Keratinocyte (primary cell): ENCODE results near the gene MAPT. TPM values are rescaled to one million over a fixed set of nuclear protein-coding genes. Genes with fewer than 3 reads are reported as not detected.

Experiments used
- DNase-seq: peaks from one replicate; pipeline ENCODE4 v3.0.0-alpha.2; 2011; ENCODE audit warnings: low read depth, missing footprints, low spot score
- FAIRE-seq: peaks from 2 replicates; lab custom pipeline; 2011; peaks lifted over from hg19 to GRCh38; lab: Jason Lieb, UNC
- H2AFZ ChIP-seq: 2 replicates; pipeline ENCODE4 v1.6.0; 2012; ENCODE audit warnings: low read length, control low read depth, inconsistent platforms; ENCODE audit not compliant: control insufficient read depth
- H3K27ac ChIP-seq: 2 replicates; pipeline ENCODE4 v1.5.1; 2011; ENCODE audit warnings: low read length; ENCODE audit not compliant: control insufficient read depth, insufficient read depth
- H3K27me3 ChIP-seq: 3 replicates; pipeline ENCODE4 v1.6.0; 2011; ENCODE audit warnings: low read length; ENCODE audit not compliant: control insufficient read depth, insufficient read depth; ENCODE audit errors: extremely low read depth
- H3K36me3 ChIP-seq, 2 experiments: 2 replicates in 1 of 2; 3 replicates in 1 of 2; pipeline ENCODE4 v1.5.1; 2011; ENCODE audit warnings: low read length in 2 of 2, mild to moderate bottlenecking in 1 of 2; ENCODE audit not compliant: control insufficient read depth in 2 of 2, insufficient read depth in 2 of 2; ENCODE audit errors: extremely low read depth in 1 of 2
- H3K4me1 ChIP-seq: 3 replicates; pipeline ENCODE4 v1.5.1; 2011; ENCODE audit warnings: low read length; ENCODE audit not compliant: control insufficient read depth, insufficient read depth; ENCODE audit errors: extremely low read depth
- H3K4me2 ChIP-seq: 3 replicates; pipeline ENCODE4 v1.6.0; 2011; ENCODE audit warnings: low read depth, low read length; ENCODE audit not compliant: control insufficient read depth, insufficient read depth; ENCODE audit errors: extremely low read depth
- H3K4me3 ChIP-seq, 3 experiments: fragments of 200-600 bp in 1 of 3; sonication (generic) in 1 of 3; 2 replicates in 2 of 3; 3 replicates in 1 of 3; pipeline ENCODE4 v1.5.1; 2011 to 2016; ENCODE audit warnings: low read length in 3 of 3, mild to moderate bottlenecking in 3 of 3, control low read depth in 2 of 3, inconsistent platforms in 1 of 3, low read depth in 1 of 3, mixed read lengths in 1 of 3, mixed run types in 1 of 3, moderate library complexity in 1 of 3; ENCODE audit not compliant: control insufficient read depth in 2 of 3, insufficient read depth in 2 of 3; ENCODE audit errors: extremely low read depth in 1 of 3
- H3K79me2 ChIP-seq: 2 replicates; pipeline ENCODE4 v1.6.0; 2012; ENCODE audit warnings: low read length; ENCODE audit not compliant: control insufficient read depth, insufficient read depth
- H3K9ac ChIP-seq: 3 replicates; pipeline ENCODE4 v1.6.0; 2011; ENCODE audit warnings: low read length; ENCODE audit not compliant: control insufficient read depth, insufficient read depth; ENCODE audit errors: extremely low read depth
- H3K9me1 ChIP-seq: 3 replicates; pipeline ENCODE4 v1.6.0; 2011; ENCODE audit warnings: low read length; ENCODE audit not compliant: control insufficient read depth, insufficient read depth; ENCODE audit errors: extremely low read depth
- H3K9me3 ChIP-seq: 2 replicates; pipeline ENCODE4 v1.5.1; 2012; ENCODE audit warnings: low read depth, low read length; ENCODE audit not compliant: control insufficient read depth
- H4K20me1 ChIP-seq: 3 replicates; pipeline ENCODE4 v1.6.0; 2011; ENCODE audit warnings: low read length; ENCODE audit not compliant: control insufficient read depth, insufficient read depth; ENCODE audit errors: extremely low read depth
- CTCF ChIP-seq, 3 experiments: IDR thresholded peaks in 1 of 3; conservative IDR thresholded peaks in 1 of 3; optimal IDR thresholded peaks in 1 of 3; 2 replicates in 2 of 3; 3 replicates in 1 of 3; pipeline versions ENCODE3 to v1.5.1; 2011; ENCODE audit warnings: low read length in 3 of 3, mild to moderate bottlenecking in 3 of 3, moderate library complexity in 2 of 3, control low read depth in 1 of 3, inconsistent platforms in 1 of 3; ENCODE audit not compliant: insufficient read depth in 2 of 3; ENCODE audit errors: extremely low read depth in 1 of 3
- EZH2 ChIP-seq: IDR thresholded peaks from one replicate; pipeline ENCODE4 v1.6.1; 2012; ENCODE audit warnings: inconsistent platforms, mild to moderate bottlenecking, low read length, moderate library complexity
- dilution Hi-C: fragments of 300-500 bp; cut with MboI; formaldehyde crosslinking; loops from one replicate; pipeline ENCODE4 v1.7.0; 2020; ENCODE audit warnings: low sequenced_read_pairs; ENCODE audit not compliant: extremely low pct_ligation_motif_present
- polyA plus RNA-seq, 5 experiments: library from polyadenylated mRNA; depleted of rRNA in 3 of 5; stranded (reverse) in 3 of 5; stranded (forward) in 1 of 5; unstranded in 1 of 5; fragments of >200 nt; gene quantifications; 1 replicate in 1 of 5; 2 replicates in 3 of 5; 3 replicates in 1 of 5; pipeline versions ENCODE4 v1.2.1 to v1.2.3, GENCODE V29; 2011 to 2012; ENCODE audit warnings: missing spikeins in 2 of 5, low read depth in 1 of 5, low replicate concordance in 1 of 5

The MAPT gene
- polyA plus RNA-seq, 1 donor (not counting 4 experiments of a cell fraction or from before 2014, with no cell fraction given), result 0.08 TPM

- Histone ChIP-seq H4K20me1 (no peaks in the 10 kb centered on the region), H3K4me1 (no peaks in the 10 kb centered on the region), H2AFZ (no peak overlapping the region), H3K9me3 (no peaks in the 10 kb centered on the region), H3K9ac (no peak overlapping the region), H3K36me3 (no peaks in the 10 kb centered on the region), H3K4me3 (no peak overlapping the region), H3K27me3 (peaks cover 20% of the 10 kb centered on the region), H3K9me1 (no peaks in the 10 kb centered on the region), H3K27ac (no peak overlapping the region), H3K79me2 (no peaks in the 10 kb centered on the region), H3K4me2 (no peak overlapping the region)
- FAIRE-seq, result no peak
- TF ChIP-seq EZH2 (no peak), CTCF (optimal IDR thresholded peaks at IDR 0.05 in 1 of 3, IDR thresholded peaks at IDR 0.05 in 1 of 3, conservative IDR thresholded peaks at IDR 0.05 in 1 of 3; ENCODE audit: extremely low read depth in 1 of 3, insufficient read depth in 2 of 3, low read length in 3 of 3) (no peak)
- dilution Hi-C loops, result no loop called here
- DNase-seq, result no peak
These were observed 103.3 kb downstream of the MAPT start for GRCh38 chr17:45997624-45998023.

DNA sequence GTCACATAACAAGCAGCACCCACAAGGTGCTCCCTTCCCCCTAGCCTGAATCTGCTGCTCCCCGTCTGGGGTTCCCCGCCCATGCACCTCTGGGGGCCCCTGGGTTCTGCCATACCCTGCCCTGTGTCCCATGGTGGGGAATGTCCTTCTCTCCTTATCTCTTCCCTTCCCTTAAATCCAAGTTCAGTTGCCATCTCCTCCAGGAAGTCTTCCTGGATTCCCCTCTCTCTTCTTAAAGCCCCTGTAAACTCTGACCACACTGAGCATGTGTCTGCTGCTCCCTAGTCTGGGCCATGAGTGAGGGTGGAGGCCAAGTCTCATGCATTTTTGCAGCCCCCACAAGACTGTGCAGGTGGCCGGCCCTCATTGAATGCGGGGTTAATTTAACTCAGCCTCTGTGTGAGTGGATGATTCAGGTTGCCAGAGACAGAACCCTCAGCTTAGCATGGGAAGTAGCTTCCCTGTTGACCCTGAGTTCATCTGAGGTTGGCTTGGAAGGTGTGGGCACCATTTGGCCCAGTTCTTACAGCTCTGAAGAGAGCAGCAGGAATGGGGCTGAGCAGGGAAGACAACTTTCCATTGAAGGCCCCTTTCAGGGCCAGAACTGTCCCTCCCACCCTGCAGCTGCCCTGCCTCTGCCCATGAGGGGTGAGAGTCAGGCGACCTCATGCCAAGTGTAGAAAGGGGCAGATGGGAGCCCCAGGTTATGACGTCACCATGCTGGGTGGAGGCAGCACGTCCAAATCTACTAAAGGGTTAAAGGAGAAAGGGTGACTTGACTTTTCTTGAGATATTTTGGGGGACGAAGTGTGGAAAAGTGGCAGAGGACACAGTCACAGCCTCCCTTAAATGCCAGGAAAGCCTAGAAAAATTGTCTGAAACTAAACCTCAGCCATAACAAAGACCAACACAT is 104.9 kb downstream of the MAPT start, which contains the start of gene STH:
STH (plus strand) TSS at position 264 of the 913 bp plus-strand sequence; CDS start at position 294, 30 bp downstream.
- Histone ChIP-seq H3K4me2 (no peak within 1 kb of the TSS), H3K27me3 (peaks cover 20% of the 10 kb centered on the region), H3K36me3 (no peaks in the 10 kb centered on the region), H3K9ac (no peak within 1 kb of the TSS), H2AFZ (no peak within 1 kb of the TSS), H4K20me1 (no peaks in the 10 kb centered on the region), H3K79me2 (no peaks in the 10 kb centered on the region), H3K4me3 (no peak within 1 kb of the TSS), H3K27ac (no peak within 1 kb of the TSS), H3K4me1 (no peaks in the 10 kb centered on the region), H3K9me1 (no peaks in the 10 kb centered on the region), H3K9me3 (no peaks in the 10 kb centered on the region)
- FAIRE-seq, result no peak
- dilution Hi-C loops, result no loop called here
- no peak for DNase-seq
- TF ChIP-seq EZH2 (no peak), CTCF (optimal IDR thresholded peaks at IDR 0.05 in 1 of 3, IDR thresholded peaks at IDR 0.05 in 1 of 3, conservative IDR thresholded peaks at IDR 0.05 in 1 of 3; ENCODE audit: extremely low read depth in 1 of 3, insufficient read depth in 2 of 3, low read length in 3 of 3) (no peak)
